Measurements from ENCODE around the gene CDYL. TPM values are rescaled to one million over a fixed set of nuclear protein-coding genes. Genes with fewer than 3 reads are reported as not detected.
"Not testable (repeated sequence)": the region's sequence is repeated elsewhere in the genome, so short reads cannot be mapped to it uniquely, and the experiment has no call there.

The CDYL gene
- total RNA-seq, 1 donor from 2014 or later, result 104 TPM

GRCh38 chr6:4819706-4820283 lies 43.6 kb downstream of the CDYL start:
- Mint-ChIP-seq H3K4me3 (no peak overlapping the region), H3K9me3 (peaks cover 6% of the 10 kb centered on the region), H3K36me3 (peaks cover 2% of the 10 kb centered on the region), H3K27ac (no peak overlapping the region), H3K4me1 (peaks cover 2% of the 10 kb centered on the region), H3K27me3 (ENCODE audit: low read depth) (no peaks in the 10 kb centered on the region)
- no peak for DNase-seq (ENCODE audit: low spot score in 2 of 2, unreplicated experiment in 2 of 2)
- no peak for TF ChIP-seq CTCF (IDR thresholded peaks at IDR 0.05; ENCODE audit: unreplicated experiment)

- TF ChIP-seq CTCF (IDR thresholded peaks at IDR 0.05; ENCODE audit: unreplicated experiment), result no peak
- DNase-seq (ENCODE audit: low spot score in 2 of 2, unreplicated experiment in 2 of 2), result no peak
- peaks cover 2% of the 10 kb centered on the region for H3K4me1 Mint-ChIP-seq
- no peaks in the 10 kb centered on the region for H3K27me3 Mint-ChIP-seq (ENCODE audit: low read depth)
- H3K4me3 Mint-ChIP-seq, result no peak overlapping the region
- peaks cover 13% of the 10 kb centered on the region for H3K9me3 Mint-ChIP-seq
- H3K36me3 Mint-ChIP-seq, result peaks cover 8% of the 10 kb centered on the region
- no peak overlapping the region for H3K27ac Mint-ChIP-seq
Observed at GRCh38 chr6:4820704-4821276, 44.6 kb downstream of the CDYL start.

GRCh38 chr6:4822476-4822875 lies 46.3 kb downstream of the CDYL start:
- no peak overlapping the region for H3K4me3 Mint-ChIP-seq
- H3K27ac Mint-ChIP-seq, result no peak overlapping the region
- no peak for DNase-seq (ENCODE audit: low spot score in 2 of 2, unreplicated experiment in 2 of 2)
- TF ChIP-seq CTCF (IDR thresholded peaks at IDR 0.05; ENCODE audit: unreplicated experiment), result no peak
- no peaks in the 10 kb centered on the region for H3K4me1 Mint-ChIP-seq
- peaks cover 29% of the 10 kb centered on the region for H3K9me3 Mint-ChIP-seq
- H3K36me3 Mint-ChIP-seq, result peaks cover 23% of the 10 kb centered on the region
- no peaks in the 10 kb centered on the region for H3K27me3 Mint-ChIP-seq (ENCODE audit: low read depth)

- Mint-ChIP-seq H3K27ac (no peak overlapping the region), H3K9me3 (peaks cover 55% of the 10 kb centered on the region)
Observed at GRCh38 chr6:4828187-4828698, 52.0 kb downstream of the CDYL start.

GRCh38 chr6:4829089-4829488 lies 52.9 kb downstream of the CDYL start:
- DNase-seq (ENCODE audit: low spot score in 2 of 2, unreplicated experiment in 2 of 2), result no peak
- no peak overlapping the region for H3K27ac Mint-ChIP-seq
- no peak overlapping the region for H3K4me3 Mint-ChIP-seq
- TF ChIP-seq CTCF (IDR thresholded peaks at IDR 0.05; ENCODE audit: unreplicated experiment), result no peak
- H3K4me1 Mint-ChIP-seq, result no peaks in the 10 kb centered on the region
- H3K9me3 Mint-ChIP-seq, result peaks cover 49% of the 10 kb centered on the region
- H3K36me3 Mint-ChIP-seq, result peaks cover 45% of the 10 kb centered on the region
- H3K27me3 Mint-ChIP-seq (ENCODE audit: low read depth), result no peaks in the 10 kb centered on the region

More at GRCh38 chr6:4828187-4828698, 52.0 kb downstream of the CDYL start:
- Mint-ChIP-seq H3K4me1 (no peaks in the 10 kb centered on the region), H3K36me3 (peaks cover 45% of the 10 kb centered on the region), H3K4me3 (no peak overlapping the region), H3K27me3 (ENCODE audit: low read depth) (no peaks in the 10 kb centered on the region)
- no peak for DNase-seq (ENCODE audit: low spot score in 2 of 2, unreplicated experiment in 2 of 2)
- TF ChIP-seq CTCF (IDR thresholded peaks at IDR 0.05; ENCODE audit: unreplicated experiment), result no peak

- H3K27me3 Mint-ChIP-seq (ENCODE audit: low read depth); H3K27ac Mint-ChIP-seq; H3K4me1 Mint-ChIP-seq; DNase-seq (ENCODE audit: low spot score in 2 of 2, unreplicated experiment in 2 of 2); H3K4me3 Mint-ChIP-seq: not testable (repeated sequence)
- peaks cover 35% of the 10 kb centered on the region for H3K9me3 Mint-ChIP-seq
- peaks cover 42% of the 10 kb centered on the region for H3K36me3 Mint-ChIP-seq
Observed at GRCh38 chr6:4835540-4835939, 59.3 kb downstream of the CDYL start.
